IMR-90 (cell line): ENCODE measurements around the gene NLGN4X.

Experiments used
- BHLHE40 ChIP-seq: fragments of 150-350 bp; IDR thresholded peaks from 2 replicates; pipeline ENCODE4 v1.6.1; 2016; ENCODE audit warnings: mild to moderate bottlenecking, low read depth, low read length
- CEBPB ChIP-seq: IDR thresholded peaks from 2 replicates; pipeline ENCODE4 v1.6.1; 2012; ENCODE audit warnings: low read depth, low read length, improper control_type of control experiment
- CHD1 ChIP-seq: IDR thresholded peaks from 2 replicates; pipeline ENCODE4 v1.6.1; 2012; ENCODE audit warnings: low read depth, low read length, improper control_type of control experiment
- FOS ChIP-seq: fragments of 150-350 bp; IDR thresholded peaks from 2 replicates; pipeline ENCODE4 v1.6.1; 2016; ENCODE audit warnings: low read depth, low read length
- MAFK ChIP-seq: IDR thresholded peaks from 2 replicates; pipeline ENCODE4 v1.6.1; 2012; ENCODE audit warnings: low read depth, low read length, improper control_type of control experiment
- MXI1 ChIP-seq: IDR thresholded peaks from 2 replicates; pipeline ENCODE4 v1.6.1; 2012; ENCODE audit warnings: low read depth, mild to moderate bottlenecking, low read length, moderate library complexity, borderline replicate concordance
- POLR2A ChIP-seq: IDR thresholded peaks from 2 replicates; pipeline ENCODE4 v1.6.1; 2012; ENCODE audit warnings: mild to moderate bottlenecking, low read depth, low read length
- RAD21 ChIP-seq: IDR thresholded peaks from 2 replicates; pipeline ENCODE4 v1.6.1; 2012; ENCODE audit warnings: low read length, improper control_type of control experiment
- RFX5 ChIP-seq: IDR thresholded peaks from 2 replicates; pipeline ENCODE4 v1.8.0; 2012; ENCODE audit warnings: low read depth, mild to moderate bottlenecking, low read length, moderate library complexity
- SMC3 ChIP-seq: fragments of 150-350 bp; IDR thresholded peaks from 2 replicates; pipeline ENCODE4 v1.6.1; 2016; ENCODE audit warnings: low read depth, mild to moderate bottlenecking, antibody characterized with exemption, low read length, moderate library complexity
- TF ChIP-seq, protein P1 (sequence below): conservative IDR thresholded peaks from 2 replicates; pipeline ENCODE4 v1.5.1; 2012; ENCODE audit warnings: mild to moderate bottlenecking, low read depth, low read length, improper control_type of control experiment
- TF ChIP-seq, protein P2 (sequence below): fragments of 150-350 bp; IDR thresholded peaks from 2 replicates; pipeline ENCODE4 v1.6.1; 2017; ENCODE audit warnings: mild to moderate bottlenecking, antibody characterized with exemption, low read length, low read depth
- TF ChIP-seq, protein P3 (sequence below): fragments of 150-350 bp; IDR thresholded peaks from 2 replicates; pipeline ENCODE4 v1.6.1; 2016; ENCODE audit warnings: low read depth, mild to moderate bottlenecking, low read length, moderate library complexity, borderline replicate concordance

DNA sequence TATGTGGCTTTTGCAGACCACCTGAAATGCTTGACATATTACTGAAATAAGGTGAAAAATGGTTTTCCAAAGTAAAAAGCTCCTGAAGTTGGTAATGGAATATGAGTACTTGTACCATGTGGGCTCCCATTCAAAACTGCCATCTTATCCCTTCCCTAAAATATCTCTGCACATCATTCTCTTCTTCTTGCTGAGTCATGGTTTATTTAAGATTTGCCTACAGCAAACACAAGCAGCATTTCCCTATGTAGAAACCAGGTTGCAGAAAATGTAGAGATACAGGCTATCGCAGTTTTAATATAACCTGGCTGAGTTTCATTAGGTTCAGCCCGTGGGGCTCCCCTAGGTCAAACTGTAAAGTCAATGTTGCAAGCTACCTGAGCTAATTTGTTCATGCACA, 270.1 kb downstream of the NLGN4X start:
- TF ChIP-seq, protein P1, sequence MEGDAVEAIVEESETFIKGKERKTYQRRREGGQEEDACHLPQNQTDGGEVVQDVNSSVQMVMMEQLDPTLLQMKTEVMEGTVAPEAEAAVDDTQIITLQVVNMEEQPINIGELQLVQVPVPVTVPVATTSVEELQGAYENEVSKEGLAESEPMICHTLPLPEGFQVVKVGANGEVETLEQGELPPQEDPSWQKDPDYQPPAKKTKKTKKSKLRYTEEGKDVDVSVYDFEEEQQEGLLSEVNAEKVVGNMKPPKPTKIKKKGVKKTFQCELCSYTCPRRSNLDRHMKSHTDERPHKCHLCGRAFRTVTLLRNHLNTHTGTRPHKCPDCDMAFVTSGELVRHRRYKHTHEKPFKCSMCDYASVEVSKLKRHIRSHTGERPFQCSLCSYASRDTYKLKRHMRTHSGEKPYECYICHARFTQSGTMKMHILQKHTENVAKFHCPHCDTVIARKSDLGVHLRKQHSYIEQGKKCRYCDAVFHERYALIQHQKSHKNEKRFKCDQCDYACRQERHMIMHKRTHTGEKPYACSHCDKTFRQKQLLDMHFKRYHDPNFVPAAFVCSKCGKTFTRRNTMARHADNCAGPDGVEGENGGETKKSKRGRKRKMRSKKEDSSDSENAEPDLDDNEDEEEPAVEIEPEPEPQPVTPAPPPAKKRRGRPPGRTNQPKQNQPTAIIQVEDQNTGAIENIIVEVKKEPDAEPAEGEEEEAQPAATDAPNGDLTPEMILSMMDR = no peak
- TF ChIP-seq SMC3 (no peak), POLR2A (no peak), CEBPB (no peak), BHLHE40 (no peak), RAD21 (no peak), MAFK (peak; percentile 53), CHD1 (no peak), RFX5 (no peak), FOS (no peak), MXI1 (no peak)
- TF ChIP-seq, protein P2, sequence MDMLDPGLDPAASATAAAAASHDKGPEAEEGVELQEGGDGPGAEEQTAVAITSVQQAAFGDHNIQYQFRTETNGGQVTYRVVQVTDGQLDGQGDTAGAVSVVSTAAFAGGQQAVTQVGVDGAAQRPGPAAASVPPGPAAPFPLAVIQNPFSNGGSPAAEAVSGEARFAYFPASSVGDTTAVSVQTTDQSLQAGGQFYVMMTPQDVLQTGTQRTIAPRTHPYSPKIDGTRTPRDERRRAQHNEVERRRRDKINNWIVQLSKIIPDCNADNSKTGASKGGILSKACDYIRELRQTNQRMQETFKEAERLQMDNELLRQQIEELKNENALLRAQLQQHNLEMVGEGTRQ = no peak
- TF ChIP-seq, protein P3, sequence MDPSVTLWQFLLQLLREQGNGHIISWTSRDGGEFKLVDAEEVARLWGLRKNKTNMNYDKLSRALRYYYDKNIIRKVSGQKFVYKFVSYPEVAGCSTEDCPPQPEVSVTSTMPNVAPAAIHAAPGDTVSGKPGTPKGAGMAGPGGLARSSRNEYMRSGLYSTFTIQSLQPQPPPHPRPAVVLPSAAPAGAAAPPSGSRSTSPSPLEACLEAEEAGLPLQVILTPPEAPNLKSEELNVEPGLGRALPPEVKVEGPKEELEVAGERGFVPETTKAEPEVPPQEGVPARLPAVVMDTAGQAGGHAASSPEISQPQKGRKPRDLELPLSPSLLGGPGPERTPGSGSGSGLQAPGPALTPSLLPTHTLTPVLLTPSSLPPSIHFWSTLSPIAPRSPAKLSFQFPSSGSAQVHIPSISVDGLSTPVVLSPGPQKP = no peak
